ENCODE results near the gene VWC2L. TPM values are rescaled to one million over a fixed set of nuclear protein-coding genes. Genes with fewer than 3 reads are reported as not detected.

The VWC2L gene
- total and polyA plus RNA-seq, 10 of the 15 experiments (the other 5 are each of a cell fraction or from before 2014, with no cell fraction given) = not detected

- ATAC-seq (no peak), FAIRE-seq (no peak), DNase-seq (ENCODE audit: low read depth, low spot score) (no peak)
- Histone ChIP-seq H3K36me3 (ENCODE audit: control insufficient read depth in 2 of 2, insufficient read depth in 2 of 2, low read length in 1 of 2) (no peaks in the 10 kb centered on the region), H2AFZ (ENCODE audit: control insufficient read depth, low read depth, low read length) (no peak overlapping the region), H3K79me2 (ENCODE audit: control insufficient read depth, insufficient read depth, low read length) (no peaks in the 10 kb centered on the region), H3K27ac (ENCODE audit: control insufficient read depth, insufficient read depth) (no peak overlapping the region), H3K4me1 (ENCODE audit: control insufficient read depth, insufficient read depth, low read length) (no peaks in the 10 kb centered on the region), H3K9me3 (replicated peaks; ENCODE audit: control insufficient read depth, insufficient read depth, low read length) (no peaks in the 10 kb centered on the region), H3K4me3 (no peak overlapping the region), H3K27me3 (replicated peaks in 1 of 2; ENCODE audit: control insufficient read depth in 2 of 2, insufficient read depth in 2 of 2, low read length in 1 of 2) (no peaks in the 10 kb centered on the region), H3K9ac (ENCODE audit: control insufficient read depth, insufficient read depth, low read length) (no peak overlapping the region), H4K20me1 (ENCODE audit: control insufficient read depth, insufficient read depth) (no peaks in the 10 kb centered on the region), H3K4me2 (ENCODE audit: control insufficient read depth, insufficient read depth) (no peak overlapping the region)
- ChIA-PET CTCF (no interaction called here), SMC1A (ENCODE audit: uncharacterized antibody, unreplicated experiment) (interaction anchor here (0.6 kb wide), 1 partner anchor 953 kb away, joined by 4 read pairs; no protein-coding TSS in a partner anchor), POLR2A (interaction anchor here (0.6 kb wide), 1 partner anchor 9 kb away, joined by 3 read pairs; no protein-coding TSS in a partner anchor), RAD21 (ENCODE audit: unreplicated experiment) (no interaction called here)
- intact Hi-C loops (cut with micrococcal nuclease; ENCODE audit: unreplicated experiment) = no loop called here
- no TSS peak for BruUV-seq (replicated peaks)
- 90% methylated on average over 2 of the region's 2 CpGs for WGBS (ENCODE audit: insufficient coverage, insufficient replicate concordance, low lambda C conversion rate, missing lambda C conversion rate)
- in situ Hi-C loops (cut with MboI) = no loop called here
- TF ChIP-seq HDAC6 (IDR thresholded peaks at IDR 0.05; ENCODE audit: unreplicated experiment) = no peak
- no peak for TF ChIP-seq FOXM1 (IDR thresholded peaks at IDR 0.05; ENCODE audit: low read depth, low read length)
- no peak for TF ChIP-seq PRDM15 (CRISPR knock-in tag; IDR thresholded peaks at IDR 0.05)
- TF ChIP-seq GABPA (IDR thresholded peaks at IDR 0.05; ENCODE audit: low read depth) = no peak
- TF ChIP-seq, protein P1, sequence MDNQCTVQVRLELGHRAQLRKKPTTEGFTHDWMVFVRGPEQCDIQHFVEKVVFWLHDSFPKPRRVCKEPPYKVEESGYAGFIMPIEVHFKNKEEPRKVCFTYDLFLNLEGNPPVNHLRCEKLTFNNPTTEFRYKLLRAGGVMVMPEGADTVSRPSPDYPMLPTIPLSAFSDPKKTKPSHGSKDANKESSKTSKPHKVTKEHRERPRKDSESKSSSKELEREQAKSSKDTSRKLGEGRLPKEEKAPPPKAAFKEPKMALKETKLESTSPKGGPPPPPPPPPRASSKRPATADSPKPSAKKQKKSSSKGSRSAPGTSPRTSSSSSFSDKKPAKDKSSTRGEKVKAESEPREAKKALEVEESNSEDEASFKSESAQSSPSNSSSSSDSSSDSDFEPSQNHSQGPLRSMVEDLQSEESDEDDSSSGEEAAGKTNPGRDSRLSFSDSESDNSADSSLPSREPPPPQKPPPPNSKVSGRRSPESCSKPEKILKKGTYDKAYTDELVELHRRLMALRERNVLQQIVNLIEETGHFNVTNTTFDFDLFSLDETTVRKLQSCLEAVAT (IDR thresholded peaks at IDR 0.05) = no peak
- no peak for TF ChIP-seq NBN (IDR thresholded peaks at IDR 0.05)
- no peak for TF ChIP-seq IRF5 (IDR thresholded peaks at IDR 0.05; ENCODE audit: borderline replicate concordance)
- TF ChIP-seq SUPT20H (IDR thresholded peaks at IDR 0.05; ENCODE audit: borderline replicate concordance, control insufficient read depth, low read depth, low read length) = no peak
- no peak for TF ChIP-seq TCF7 (IDR thresholded peaks at IDR 0.05; ENCODE audit: borderline replicate concordance)
- TF ChIP-seq CEBPZ (IDR thresholded peaks at IDR 0.05; ENCODE audit: low read depth, low read length) = no peak
- TF ChIP-seq HSF1 (IDR thresholded peaks at IDR 0.05; ENCODE audit: low read depth, low read length) = no peak
- TF ChIP-seq FOS (IDR thresholded peaks at IDR 0.05; ENCODE audit: borderline replicate concordance, extremely low read depth, insufficient read length) = no peak
Observed at GRCh38 chr2:214543386-214543955, 132.6 kb downstream of the VWC2L start.
